ENCODE measurements around the gene ZNF17.
A peak's percentile ranks its signal among the peaks of the same experiment; 100 is the strongest.

ZNF17 gene

GRCh38 chr19:57434386-57435061 is 23.6 kb downstream of the ZNF17 start:
- DNase-seq, result no peak

GRCh38 chr19:57435062-57435978 is 24.4 kb downstream of the ZNF17 start, which contains the start of gene ZNF749:
Gene ZNF749, plus strand, starts transcription at chr19:57435325. Its CDS starts 254 bp downstream, at chr19:57435579.
- peak; percentile 85 for DNase-seq

GRCh38 chr19:57436417-57436816 is 25.5 kb downstream of the ZNF17 start:
- no peak for DNase-seq

- no peak for DNase-seq
Measured at GRCh38 chr19:57437931-57438330, 27.0 kb downstream of the ZNF17 start.

GRCh38 chr19:57438925-57439324 is 28.0 kb downstream of the ZNF17 start:
- DNase-seq, result no peak

- DNase-seq, result no peak
Measured at GRCh38 chr19:57441979-57442752, 31.2 kb downstream of the ZNF17 start.

GRCh38 chr19:57443121-57443696 is 32.2 kb downstream of the ZNF17 start:
- no peak for DNase-seq

GRCh38 chr19:57452307-57452706 is 41.3 kb downstream of the ZNF17 start:
- no peak for DNase-seq

- no peak for DNase-seq
Measured at GRCh38 chr19:57465680-57466381, 54.9 kb downstream of the ZNF17 start.

GRCh38 chr19:57466489-57466888 is 55.5 kb downstream of the ZNF17 start:
- DNase-seq, result no peak
